NK-92 (cell line): ENCODE results near the gene KHDRBS2.

Experiments used
- DNase-seq: peaks from one replicate; lab custom pipeline; 2025; ENCODE audit not compliant: unreplicated experiment; lab: John Stamatoyannopoulos, UW

The KHDRBS2 gene

GRCh38 chr6:62285612-62286469 lies at the start of gene KHDRBS2:
KHDRBS2 (minus strand) TSS chr6:62286225.
- DNase-seq, result no peak

DNA sequence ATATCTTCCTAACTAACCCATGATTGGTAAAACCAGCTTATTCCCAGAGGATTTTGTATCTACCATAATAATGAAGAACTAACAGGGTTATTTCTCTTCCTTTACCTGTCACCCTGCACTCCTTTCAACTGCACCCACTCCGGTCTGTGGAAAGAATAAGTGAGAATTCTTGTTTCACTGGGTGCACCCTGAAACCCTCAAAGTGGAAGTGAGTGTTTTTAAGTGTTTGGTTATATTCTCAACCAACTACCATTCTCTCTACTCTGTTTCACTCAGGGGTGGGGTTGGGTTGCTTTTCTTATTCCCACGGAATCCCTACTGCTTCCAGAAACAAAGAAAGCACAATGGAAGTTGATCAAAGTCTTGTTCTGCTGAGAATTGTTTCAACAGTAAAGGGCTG lies 42.6 kb upstream of the KHDRBS2 start:
- no peak for DNase-seq

- DNase-seq, result no peak
These were observed 38.8 kb upstream of the KHDRBS2 start for GRCh38 chr6:62324834-62325233.

DNA sequence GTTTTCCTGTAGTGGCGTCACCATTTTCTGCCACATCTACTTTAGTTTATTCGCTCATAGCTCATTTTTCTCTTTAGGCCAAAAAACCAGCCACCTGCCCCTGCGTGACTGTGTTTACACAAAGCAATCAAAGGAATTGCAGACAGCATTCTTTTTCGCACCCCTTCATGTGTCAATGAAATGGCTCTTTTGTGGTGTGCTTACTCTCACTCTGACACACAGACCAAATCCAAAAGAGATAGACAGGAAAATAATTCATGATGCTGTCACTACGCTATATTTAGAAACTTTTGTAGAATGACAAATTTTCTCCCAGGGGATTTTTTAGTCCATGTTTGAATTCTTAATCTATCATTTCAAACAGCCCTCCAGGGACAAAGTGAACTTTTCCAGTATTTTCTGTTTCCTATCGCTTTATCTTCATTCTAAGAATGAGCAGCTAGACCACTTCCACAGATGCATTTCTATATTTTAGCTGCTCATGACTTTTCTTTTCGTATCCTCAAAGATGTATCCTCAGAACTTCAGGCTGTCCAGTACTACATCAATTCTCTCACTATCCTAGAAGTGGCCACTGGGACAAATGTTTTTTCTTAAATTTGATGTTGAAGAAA lies 37.9 kb upstream of the KHDRBS2 start:
- DNase-seq, result no peak

- DNase-seq, result no peak
These were observed 12.8 kb upstream of the KHDRBS2 start for GRCh38 chr6:62298745-62299392.

GRCh38 chr6:62296541-62296940 lies 10.5 kb upstream of the KHDRBS2 start:
- DNase-seq, result no peak

DNA sequence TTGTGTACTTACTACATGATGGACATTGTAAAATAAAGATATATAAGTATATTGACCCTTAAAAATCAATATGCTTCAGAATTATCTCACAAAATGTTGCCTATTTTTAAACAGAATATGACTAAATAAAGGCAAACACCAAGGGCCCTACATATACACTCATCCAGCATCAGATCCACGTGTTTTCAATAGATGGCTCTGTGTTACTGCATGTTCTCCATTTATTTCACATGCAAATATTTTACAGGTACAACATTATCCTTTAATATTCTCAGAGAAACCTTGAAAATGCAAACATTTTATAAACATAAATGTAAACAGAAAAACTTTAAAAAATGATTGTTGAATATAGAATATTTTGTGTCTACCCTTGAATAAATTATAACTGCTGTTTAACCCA lies 2.9 kb upstream of the KHDRBS2 start:
- no peak for DNase-seq

- no peak for DNase-seq
These were observed 2.5 kb upstream of the KHDRBS2 start for GRCh38 chr6:62288562-62288961.

DNA sequence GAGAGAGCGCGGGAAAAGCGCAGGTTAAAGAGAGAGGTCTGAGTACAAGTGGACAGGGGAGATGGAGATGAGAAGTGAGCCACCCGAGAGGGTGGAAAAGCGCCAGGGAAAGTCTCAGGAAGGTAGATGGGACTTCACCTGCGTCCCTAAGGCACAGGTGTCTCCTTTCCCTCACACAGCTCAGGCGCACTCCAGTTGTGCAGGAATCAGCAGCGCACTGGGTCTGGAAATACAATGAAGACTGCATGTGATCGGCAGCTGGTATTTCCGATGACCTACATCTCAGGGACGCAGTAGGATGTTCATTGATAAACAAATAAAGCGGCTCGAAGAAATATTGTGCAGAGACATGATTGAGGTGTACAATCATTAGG lies 432 bp upstream of the KHDRBS2 start:
- DNase-seq, result no peak

- DNase-seq, result no peak
These were observed 1.3 kb downstream of the KHDRBS2 start for GRCh38 chr6:62284725-62285124.

- DNase-seq, result no peak
These were observed 2.1 kb downstream of the KHDRBS2 start for GRCh38 chr6:62283796-62284411.

DNA sequence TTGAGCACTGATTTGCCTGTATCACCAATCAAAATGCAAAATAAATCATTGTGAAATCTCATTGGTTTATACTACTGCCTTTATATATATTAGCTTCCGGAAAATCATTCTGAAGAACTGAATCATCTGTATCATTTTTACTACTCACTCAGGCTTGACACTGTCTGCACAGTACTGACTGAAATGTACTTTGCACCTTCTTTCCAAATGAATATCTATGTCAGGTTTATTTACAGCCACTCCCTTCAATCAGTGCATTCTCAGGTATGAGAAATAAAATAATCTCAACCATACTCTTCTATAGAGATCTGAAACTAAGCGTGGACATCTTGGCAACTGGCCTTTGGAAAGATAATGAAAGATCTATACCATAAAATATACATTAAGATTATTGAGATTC lies 2.7 kb downstream of the KHDRBS2 start:
- no peak for DNase-seq

DNA sequence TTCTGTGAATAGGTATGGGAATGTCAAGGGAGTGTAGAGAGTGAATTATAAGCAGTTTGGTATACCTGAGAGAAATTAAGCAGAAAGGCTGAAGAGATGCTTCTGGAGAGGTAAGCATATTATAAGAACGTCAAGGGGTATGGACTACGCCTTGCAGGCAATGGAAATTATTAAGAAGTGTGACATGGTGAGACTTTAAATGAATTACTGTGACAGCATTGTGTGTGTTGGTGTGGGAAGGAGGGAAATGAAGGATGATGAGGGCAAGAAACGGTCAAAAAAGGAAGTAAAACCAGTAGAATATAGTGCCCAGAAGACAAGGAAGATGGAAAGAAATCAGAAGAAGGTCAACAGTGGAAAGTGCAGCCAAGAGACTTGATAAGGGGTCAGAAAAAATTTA lies 5.9 kb downstream of the KHDRBS2 start:
- no peak for DNase-seq

- DNase-seq, result no peak
These were observed 13.9 kb downstream of the KHDRBS2 start for GRCh38 chr6:62272114-62272513.

- DNase-seq, result no peak
These were observed 20.0 kb downstream of the KHDRBS2 start for GRCh38 chr6:62265906-62266525.

DNA sequence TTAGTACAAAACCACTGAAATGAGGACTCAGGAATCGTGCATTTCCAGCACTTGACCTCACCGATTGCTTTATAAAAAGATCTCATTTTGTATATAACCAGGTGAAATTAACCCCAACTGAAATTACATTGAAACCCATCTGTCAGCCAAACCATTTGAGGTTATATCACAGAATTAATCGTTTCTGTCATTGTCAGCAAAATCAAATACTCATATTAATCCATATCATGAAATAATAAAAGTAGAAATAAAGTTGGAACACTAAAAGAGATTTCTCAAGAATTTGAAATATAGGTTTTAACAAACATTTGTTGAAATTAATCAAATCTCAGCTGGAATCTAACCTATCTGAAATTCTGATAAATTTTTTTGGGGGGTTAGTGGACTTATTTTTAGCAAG lies 23.7 kb downstream of the KHDRBS2 start:
- no peak for DNase-seq

DNA sequence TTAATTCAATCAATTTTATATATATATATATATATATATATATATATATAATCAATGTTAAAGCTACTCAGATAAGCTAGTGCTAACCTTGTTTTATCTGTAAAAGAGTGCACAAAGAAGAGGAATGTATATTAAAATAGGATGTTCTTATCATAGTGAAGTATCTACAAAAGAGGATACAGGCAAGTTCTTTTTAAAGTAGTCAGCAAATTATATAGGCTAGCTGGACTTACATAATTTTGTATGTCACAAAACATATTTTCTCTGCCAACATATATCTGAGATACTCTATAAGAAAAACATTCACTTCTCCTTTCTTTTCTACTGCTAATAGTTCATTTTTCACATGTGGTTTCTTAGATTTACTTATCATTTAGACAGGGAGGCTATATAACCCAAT lies 39.9 kb downstream of the KHDRBS2 start:
- DNase-seq, result no peak

DNA sequence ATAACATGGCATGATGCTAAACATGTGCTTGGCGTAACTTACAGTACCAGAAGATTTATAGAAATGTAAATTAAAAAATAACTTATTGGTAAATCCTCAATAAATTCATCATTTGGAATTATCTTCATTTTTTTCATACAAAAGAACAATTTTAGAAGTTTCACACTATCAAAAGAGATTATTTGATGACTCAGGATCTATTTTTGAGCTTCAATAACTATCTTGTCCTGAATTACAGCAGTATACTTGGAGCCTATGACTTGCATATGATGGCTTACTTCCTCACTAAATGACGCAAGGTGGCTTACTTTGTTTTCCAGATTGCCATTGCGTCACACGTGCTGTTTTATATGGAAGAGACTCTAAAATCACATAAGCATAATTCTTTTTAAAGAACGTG lies 49.2 kb downstream of the KHDRBS2 start:
- no peak for DNase-seq

- no peak for DNase-seq
These were observed 56.8 kb downstream of the KHDRBS2 start for GRCh38 chr6:62229231-62229630.

GRCh38 chr6:62217866-62218265 lies 68.2 kb downstream of the KHDRBS2 start:
- no peak for DNase-seq

DNA sequence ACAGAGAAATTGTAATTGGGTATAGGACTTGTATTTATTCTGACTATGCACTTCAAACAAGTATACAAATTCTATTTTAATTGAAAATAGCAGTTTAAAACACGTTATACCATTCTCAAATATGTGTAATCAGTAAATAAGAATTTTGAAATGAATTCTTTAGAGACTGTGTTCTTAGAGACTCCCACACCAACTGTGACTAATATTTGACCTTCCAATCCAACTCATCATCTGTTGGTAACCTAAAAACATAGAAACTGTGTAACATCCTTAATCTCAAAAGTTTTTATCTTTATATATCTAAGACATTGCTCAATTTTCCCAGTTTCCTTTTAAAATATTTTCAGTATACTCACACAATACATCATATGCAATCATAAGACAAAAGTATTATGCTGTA lies 83.9 kb downstream of the KHDRBS2 start:
- DNase-seq, result no peak
